ENCODE results near the gene CACNA1D. TPM values are rescaled to one million over a fixed set of nuclear protein-coding genes. Genes with fewer than 3 reads are reported as not detected.

CACNA1D gene
- total and polyA plus RNA-seq, 2 donors from 2014 or later: 3.7 to 35.7 TPM

GRCh38 chr3:53709860-53710674, 215.7 kb downstream of the CACNA1D start:
- Histone ChIP-seq H3K27ac (ENCODE audit: low read depth in 2 of 2, low read length in 2 of 2) (no peak overlapping the region), H3K36me3 (ENCODE audit: control insufficient read depth in 2 of 3, insufficient read depth in 3 of 3, low read length in 3 of 3) (no peaks in the 10 kb centered on the region), H3K9ac (ENCODE audit: low read length in 3 of 3) (no peak overlapping the region), H3K4me1 (ENCODE audit: control insufficient read depth in 2 of 3, insufficient read depth in 2 of 3, low read depth in 1 of 3, low read length in 3 of 3) (peaks cover 0 to 3% (median 0%) of the 10 kb centered on the region in 3 donors), H3K9me3 (ENCODE audit: control insufficient read depth in 2 of 3, insufficient read depth in 1 of 3, low read length in 3 of 3) (no peaks in the 10 kb centered on the region), H3K27me3 (ENCODE audit: control insufficient read depth, insufficient read depth, low read length) (no peaks in the 10 kb centered on the region), H3K4me3 (ENCODE audit: low read length in 3 of 3) (no peak overlapping the region)
- intact Hi-C loops (cut with DNase I): no loop called here
- peak; percentile 80 for TF ChIP-seq CTCF (IDR thresholded peaks at IDR 0.05; ENCODE audit: borderline replicate concordance, extremely low read depth, insufficient read depth)
- peak in 4 of 5 donors; percentile 85 to 88 (median 86) for DNase-seq
- no peak for FAIRE-seq

GRCh38 chr3:53711387-53711786, 217.0 kb downstream of the CACNA1D start:
- Histone ChIP-seq H3K27ac (ENCODE audit: low read depth in 2 of 2, low read length in 2 of 2) (no peak overlapping the region), H3K4me1 (ENCODE audit: control insufficient read depth in 2 of 3, insufficient read depth in 2 of 3, low read depth in 1 of 3, low read length in 3 of 3) (no peaks in the 10 kb centered on the region), H3K9ac (ENCODE audit: low read length in 3 of 3) (no peak overlapping the region), H3K9me3 (ENCODE audit: control insufficient read depth in 2 of 3, insufficient read depth in 1 of 3, low read length in 3 of 3) (no peaks in the 10 kb centered on the region), H3K27me3 (ENCODE audit: control insufficient read depth, insufficient read depth, low read length) (no peaks in the 10 kb centered on the region), H3K36me3 (ENCODE audit: control insufficient read depth in 2 of 3, insufficient read depth in 3 of 3, low read length in 3 of 3) (no peaks in the 10 kb centered on the region), H3K4me3 (ENCODE audit: low read length in 3 of 3) (no peak overlapping the region)
- TF ChIP-seq CTCF (IDR thresholded peaks at IDR 0.05; ENCODE audit: borderline replicate concordance, extremely low read depth, insufficient read depth): no peak
- intact Hi-C loops (cut with DNase I): no loop called here
- DNase-seq (peak in 1 of 5 donors; percentile 22), FAIRE-seq (no peak)

- H3K9ac ChIP-seq (ENCODE audit: low read length in 3 of 3): no peak overlapping the region
- H3K27me3 ChIP-seq (ENCODE audit: control insufficient read depth, insufficient read depth, low read length): no peaks in the 10 kb centered on the region
- H3K27ac ChIP-seq (ENCODE audit: low read depth in 2 of 2, low read length in 2 of 2): no peak overlapping the region
- intact Hi-C loops (cut with DNase I): no loop called here
- no peaks in the 10 kb centered on the region for H3K4me1 ChIP-seq (ENCODE audit: control insufficient read depth in 2 of 3, insufficient read depth in 2 of 3, low read depth in 1 of 3, low read length in 3 of 3)
- DNase-seq (no peak), FAIRE-seq (no peak)
- H3K9me3 ChIP-seq (ENCODE audit: control insufficient read depth in 2 of 3, insufficient read depth in 1 of 3, low read length in 3 of 3): no peaks in the 10 kb centered on the region
- H3K36me3 ChIP-seq (ENCODE audit: control insufficient read depth in 2 of 3, insufficient read depth in 3 of 3, low read length in 3 of 3): no peaks in the 10 kb centered on the region
- no peak overlapping the region for H3K4me3 ChIP-seq (ENCODE audit: low read length in 3 of 3)
- TF ChIP-seq CTCF (IDR thresholded peaks at IDR 0.05; ENCODE audit: borderline replicate concordance, extremely low read depth, insufficient read depth): no peak
These were observed 218.5 kb downstream of the CACNA1D start for GRCh38 chr3:53712817-53713388.

Data from kidney (tissue), 14 donors.